CD14-positive monocyte (primary cell): ENCODE results near the gene G6PC1. TPM values are rescaled to one million over a fixed set of nuclear protein-coding genes. Genes with fewer than 3 reads are reported as not detected.

Experiments used
- DNase-seq, 3 donors: peaks; one replicate each; pipeline ENCODE4 v3.0.0-alpha.2; 2011 to 2022
- H2AFZ ChIP-seq: 2 replicates; pipeline ENCODE4 v1.6.0; 2012; ENCODE audit warnings: mild to moderate bottlenecking, low read depth, low read length, inconsistent platforms; ENCODE audit not compliant: insufficient read depth, poor library complexity, severe bottlenecking
- H3K27ac ChIP-seq, 2 donors: 1 replicate in 1 of 2; 2 replicates in 1 of 2; pipeline ENCODE4 v1.5.1; 2012 to 2013; ENCODE audit warnings: low read length in 2 of 2, control low read depth in 1 of 2, inconsistent platforms in 1 of 2, low read depth in 1 of 2, mild to moderate bottlenecking in 1 of 2
- H3K27me3 ChIP-seq, 2 donors: one replicate each; pipeline versions ENCODE4 v1.6.0 to v1.6.1; 2011 to 2013; ENCODE audit warnings: low read length in 2 of 2; ENCODE audit not compliant: control insufficient read depth in 2 of 2, insufficient read depth in 2 of 2
- H3K36me3 ChIP-seq, 2 donors: replicated peaks in 1 of 2; 1 replicate in 1 of 2; 2 replicates in 1 of 2; pipeline versions ENCODE4 v1.5.1 to v1.6.1; 2012 to 2013; ENCODE audit warnings: low read length in 2 of 2, control low read depth in 1 of 2, inconsistent platforms in 1 of 2, mild to moderate bottlenecking in 1 of 2; ENCODE audit not compliant: insufficient read depth in 2 of 2, control insufficient read depth in 1 of 2
- H3K4me1 ChIP-seq, 2 donors: 1 replicate in 1 of 2; 2 replicates in 1 of 2; pipeline versions ENCODE4 v1.5.1 to v1.6.1; 2012 to 2013; ENCODE audit warnings: low read length in 2 of 2, control low read depth in 1 of 2, inconsistent platforms in 1 of 2, mild to moderate bottlenecking in 1 of 2, moderate library complexity in 1 of 2; ENCODE audit not compliant: insufficient read depth in 2 of 2, control insufficient read depth in 1 of 2
- H3K4me2 ChIP-seq: replicated peaks from 2 replicates; pipeline ENCODE3; 2012; ENCODE audit warnings: low read length, moderate library complexity, mild to moderate bottlenecking; ENCODE audit not compliant: poor library complexity, severe bottlenecking; ENCODE audit errors: extremely low read depth
- H3K4me3 ChIP-seq, 3 experiments: fragments of 200-600 bp in 1 of 3; sonication (generic) in 1 of 3; replicated peaks in 1 of 3; 1 replicate in 2 of 3; 2 replicates in 1 of 3; pipeline ENCODE4 v1.5.1; 2011 to 2013; ENCODE audit warnings: low read length in 3 of 3, mild to moderate bottlenecking in 3 of 3, control low read depth in 2 of 3, low read depth in 2 of 3, inconsistent platforms in 1 of 3, moderate library complexity in 1 of 3
- H3K79me2 ChIP-seq: 2 replicates; pipeline ENCODE4 v1.6.0; 2012; ENCODE audit warnings: mild to moderate bottlenecking, control low read depth, inconsistent platforms, low read length, moderate library complexity; ENCODE audit not compliant: insufficient read depth
- H3K9ac ChIP-seq: 2 replicates; pipeline ENCODE4 v1.6.0; 2017; ENCODE audit warnings: low read length, mild to moderate bottlenecking; ENCODE audit not compliant: insufficient read depth, poor library complexity, severe bottlenecking
- H3K9me3 ChIP-seq, 2 donors: replicated peaks in 1 of 2; 1 replicate in 1 of 2; 2 replicates in 1 of 2; pipeline versions ENCODE4 v1.5.1 to v1.6.1; 2012 to 2013; ENCODE audit warnings: low read length in 2 of 2, control low read depth in 1 of 2; ENCODE audit not compliant: control insufficient read depth in 1 of 2, insufficient read depth in 1 of 2
- H4K20me1 ChIP-seq: 2 replicates; pipeline ENCODE4 v1.6.0; 2012; ENCODE audit warnings: mild to moderate bottlenecking, low read length, control low read depth, moderate library complexity; ENCODE audit not compliant: insufficient read depth
- H3K27ac Mint-ChIP-seq, 7 donors: one replicate each; pipeline ENCODE4 v1.8.0; 2020; ENCODE audit warnings: mild to moderate bottlenecking in 7 of 7, mixed read lengths in 7 of 7, moderate library complexity in 6 of 7, inconsistent platforms in 2 of 7
- H3K27me3 Mint-ChIP-seq, 3 donors: one replicate each; pipeline ENCODE4 v1.8.0; 2021 to 2022; ENCODE audit warnings: low read depth in 3 of 3, mild to moderate bottlenecking in 3 of 3, mixed read lengths in 3 of 3, moderate library complexity in 3 of 3, inconsistent platforms in 1 of 3
- H3K36me3 Mint-ChIP-seq, 2 donors: one replicate each; pipeline ENCODE4 v1.8.0; 2020; ENCODE audit warnings: mixed read lengths in 2 of 2, inconsistent platforms in 1 of 2, mild to moderate bottlenecking in 1 of 2
- H3K4me1 Mint-ChIP-seq: one replicate; pipeline ENCODE4 v1.8.0; 2020; ENCODE audit warnings: mild to moderate bottlenecking, mixed read lengths
- H3K4me3 Mint-ChIP-seq, 2 donors: one replicate each; pipeline ENCODE4 v1.8.0; 2020; ENCODE audit warnings: mild to moderate bottlenecking in 2 of 2, mixed read lengths in 2 of 2, moderate library complexity in 1 of 2
- H3K9me3 Mint-ChIP-seq, 7 donors: one replicate each; pipeline ENCODE4 v1.8.0; 2020 to 2022; ENCODE audit warnings: mixed read lengths in 7 of 7, mild to moderate bottlenecking in 6 of 7, moderate library complexity in 6 of 7, inconsistent platforms in 2 of 7
- WGBS: methylation state at CpG from one replicate; pipeline ENCODE4 v1.1.5; 2013; ENCODE audit warnings: missing lambda C conversion rate; ENCODE audit not compliant: insufficient coverage; 5-methylcytosine and 5-hydroxymethylcytosine counted together
- intact Hi-C, 2 donors: fragments of 100-400 bp; cut with micrococcal nuclease; formaldehyde crosslinking; loops; one replicate each; pipeline versions ENCODE4 v1.15.0 to v1.15.1; 2023
- polyA plus RNA-seq, 3 donors: library from polyadenylated mRNA; depleted of rRNA in 1 of 3; unstranded in 2 of 3; stranded (reverse) in 1 of 3; fragments of 300-500 nt in 2 of 3; fragments of >200 nt in 1 of 3; fragmentation: Illumina TruSeq in 2 of 3; gene quantifications; 1 replicate in 2 of 3; 2 replicates in 1 of 3; pipeline ENCODE4 v1.2.3, GENCODE V29; 2012 to 2021
- TF ChIP-seq, protein P1 (sequence below): fragments of 200-600 bp; IDR thresholded peaks from one replicate; pipeline ENCODE4 v1.8.0; 2022; ENCODE audit warnings: antibody characterized with exemption, mild to moderate bottlenecking

Gene G6PC1
- polyA plus RNA-seq, 3 donors: not detected

DNA sequence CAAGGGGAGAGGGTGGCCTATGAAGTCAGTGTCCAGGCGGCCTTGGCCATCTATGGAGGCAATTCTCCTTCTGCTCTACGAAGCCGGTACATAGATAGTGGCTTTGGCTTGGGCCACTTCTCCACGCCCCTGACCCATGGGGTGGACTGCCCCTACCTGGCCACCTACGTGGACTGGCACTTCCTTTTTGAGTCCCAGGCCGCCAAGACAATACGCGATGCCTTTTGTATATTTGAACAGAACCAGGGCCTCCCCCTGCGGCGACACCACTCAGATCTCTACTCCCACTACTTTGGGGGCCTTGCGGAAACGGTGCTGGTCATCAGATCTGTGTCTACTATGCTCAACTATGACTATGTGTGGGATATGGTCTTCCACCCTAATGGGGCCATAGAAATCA, 32.3 kb upstream of the G6PC1 start:
- H3K27me3 Mint-ChIP-seq: peaks cover 2 to 9% (median 6%) of the 10 kb centered on the region in 3 donors
- TF ChIP-seq, protein P1, sequence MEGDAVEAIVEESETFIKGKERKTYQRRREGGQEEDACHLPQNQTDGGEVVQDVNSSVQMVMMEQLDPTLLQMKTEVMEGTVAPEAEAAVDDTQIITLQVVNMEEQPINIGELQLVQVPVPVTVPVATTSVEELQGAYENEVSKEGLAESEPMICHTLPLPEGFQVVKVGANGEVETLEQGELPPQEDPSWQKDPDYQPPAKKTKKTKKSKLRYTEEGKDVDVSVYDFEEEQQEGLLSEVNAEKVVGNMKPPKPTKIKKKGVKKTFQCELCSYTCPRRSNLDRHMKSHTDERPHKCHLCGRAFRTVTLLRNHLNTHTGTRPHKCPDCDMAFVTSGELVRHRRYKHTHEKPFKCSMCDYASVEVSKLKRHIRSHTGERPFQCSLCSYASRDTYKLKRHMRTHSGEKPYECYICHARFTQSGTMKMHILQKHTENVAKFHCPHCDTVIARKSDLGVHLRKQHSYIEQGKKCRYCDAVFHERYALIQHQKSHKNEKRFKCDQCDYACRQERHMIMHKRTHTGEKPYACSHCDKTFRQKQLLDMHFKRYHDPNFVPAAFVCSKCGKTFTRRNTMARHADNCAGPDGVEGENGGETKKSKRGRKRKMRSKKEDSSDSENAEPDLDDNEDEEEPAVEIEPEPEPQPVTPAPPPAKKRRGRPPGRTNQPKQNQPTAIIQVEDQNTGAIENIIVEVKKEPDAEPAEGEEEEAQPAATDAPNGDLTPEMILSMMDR: no peak
- no peaks in the 10 kb centered on the region for H3K4me1 Mint-ChIP-seq
- Histone ChIP-seq H3K27me3 (no peaks in the 10 kb centered on the region), H3K9ac (no peak overlapping the region), H3K4me1 (no peaks in the 10 kb centered on the region), H3K79me2 (no peaks in the 10 kb centered on the region), H3K9me3 (peaks cover 0 to 10% of the 10 kb centered on the region in 2 donors), H3K4me2 (no peak overlapping the region), H2AFZ (no peak overlapping the region), H3K27ac (no peak overlapping the region), H3K36me3 (no peaks in the 10 kb centered on the region), H3K4me3 (no peak overlapping the region), H4K20me1 (no peaks in the 10 kb centered on the region)
- DNase-seq: no peak
- peaks cover 0 to 3% of the 10 kb centered on the region in 2 donors for H3K36me3 Mint-ChIP-seq
- WGBS: 92% methylated on average over 8 of the region's 12 CpGs
- no peak overlapping the region for H3K27ac Mint-ChIP-seq
- intact Hi-C loops: no loop called here
- no peak overlapping the region for H3K4me3 Mint-ChIP-seq
- H3K9me3 Mint-ChIP-seq: peaks cover 5 to 18% (median 14%) of the 10 kb centered on the region in 7 donors

DNA sequence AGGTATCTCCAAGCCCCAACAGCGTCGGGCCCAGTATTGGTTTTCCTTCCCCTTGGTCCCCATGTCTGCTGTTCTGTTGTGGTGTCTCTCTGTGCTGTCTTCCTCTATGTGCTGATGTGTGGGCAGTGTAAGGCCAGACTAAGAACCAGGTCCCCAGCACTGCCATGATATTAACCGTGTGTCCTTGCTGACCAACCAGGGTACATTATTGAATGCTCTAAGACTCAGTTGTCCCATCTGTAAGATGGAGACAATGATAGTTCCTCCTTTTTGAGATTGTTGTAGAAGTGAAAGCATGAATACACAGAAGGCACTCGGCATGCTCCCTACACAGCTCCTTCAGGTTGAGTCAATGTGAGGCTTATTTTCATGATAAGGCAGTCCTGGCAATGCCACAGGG, 29.0 kb upstream of the G6PC1 start:
- H3K27me3 ChIP-seq: no peaks in the 10 kb centered on the region
- WGBS: 95% methylated on average over 3 of the region's 4 CpGs
- Mint-ChIP-seq H3K4me3 (no peak overlapping the region), H3K4me1 (peaks cover 3% of the 10 kb centered on the region), H3K27ac (no peak overlapping the region), H3K36me3 (peaks cover 0 to 3% of the 10 kb centered on the region in 2 donors), H3K9me3 (peaks cover 5 to 18% (median 14%) of the 10 kb centered on the region in 7 donors), H3K27me3 (peaks cover 0 to 7% (median 4%) of the 10 kb centered on the region in 3 donors)
- no peaks in the 10 kb centered on the region for H3K4me1 ChIP-seq
- H2AFZ ChIP-seq: no peak overlapping the region
- intact Hi-C loops: no loop called here
- no peaks in the 10 kb centered on the region for H4K20me1 ChIP-seq
- H3K79me2 ChIP-seq: no peaks in the 10 kb centered on the region
- TF ChIP-seq, protein P1: no peak
- H3K9me3 ChIP-seq: peaks cover 0 to 10% of the 10 kb centered on the region in 2 donors
- H3K27ac ChIP-seq: no peak overlapping the region
- no peak overlapping the region for H3K4me3 ChIP-seq
- no peak for DNase-seq
- H3K4me2 ChIP-seq: no peak overlapping the region
- no peak overlapping the region for H3K9ac ChIP-seq
- no peaks in the 10 kb centered on the region for H3K36me3 ChIP-seq
